Cardiac fibroblast (primary cell): ENCODE results near the gene BMPER.

Experiments
- DNase-seq, 2 donors: peaks; one replicate each; pipeline versions ENCODE4 v3.0.0 to v3.0.0-alpha.2; 2010; ENCODE audit warnings: low read depth in 2 of 2
- H3K4me3 ChIP-seq, 2 donors: replicated peaks in 1 of 2; 1 replicate in 1 of 2; 2 replicates in 1 of 2; pipeline ENCODE4 v1.5.1; 2011; ENCODE audit warnings: low read depth in 2 of 2, low read length in 2 of 2, mild to moderate bottlenecking in 2 of 2, moderate library complexity in 1 of 2
- CTCF ChIP-seq: IDR thresholded peaks from one replicate; pipeline ENCODE4 v1.5.1; 2011; ENCODE audit warnings: low read depth, mild to moderate bottlenecking, low read length, inconsistent platforms

The BMPER gene

GRCh38 chr7:33937871-33938270, 32.5 kb downstream of the BMPER start:
- no peak for TF ChIP-seq CTCF
- H3K4me3 ChIP-seq, result no peak overlapping the region
- no peak for DNase-seq

- no peak for DNase-seq
- no peak for TF ChIP-seq CTCF
- no peak overlapping the region for H3K4me3 ChIP-seq
Measured at GRCh38 chr7:33939121-33939520, 33.8 kb downstream of the BMPER start.

GRCh38 chr7:33940503-33940902, 35.2 kb downstream of the BMPER start:
- no peak for TF ChIP-seq CTCF
- H3K4me3 ChIP-seq, result no peak overlapping the region
- peak; percentile 29 to 62 for DNase-seq

GRCh38 chr7:33941418-33941817, 36.1 kb downstream of the BMPER start:
- no peak for TF ChIP-seq CTCF
- no peak for DNase-seq
- H3K4me3 ChIP-seq, result no peak overlapping the region

GRCh38 chr7:33946094-33946699, 40.9 kb downstream of the BMPER start:
- no peak overlapping the region for H3K4me3 ChIP-seq
- DNase-seq, result no peak
- TF ChIP-seq CTCF, result no peak

GRCh38 chr7:33950047-33950714, 44.8 kb downstream of the BMPER start:
- H3K4me3 ChIP-seq, result no peak overlapping the region
- TF ChIP-seq CTCF, result no peak
- DNase-seq, result no peak
